ENCODE results near the gene ICAM5.
"Not testable (repeated sequence)": the region's sequence is repeated elsewhere in the genome, so short reads cannot be mapped to it uniquely, and the experiment has no call there.

ICAM5 gene

DNA sequence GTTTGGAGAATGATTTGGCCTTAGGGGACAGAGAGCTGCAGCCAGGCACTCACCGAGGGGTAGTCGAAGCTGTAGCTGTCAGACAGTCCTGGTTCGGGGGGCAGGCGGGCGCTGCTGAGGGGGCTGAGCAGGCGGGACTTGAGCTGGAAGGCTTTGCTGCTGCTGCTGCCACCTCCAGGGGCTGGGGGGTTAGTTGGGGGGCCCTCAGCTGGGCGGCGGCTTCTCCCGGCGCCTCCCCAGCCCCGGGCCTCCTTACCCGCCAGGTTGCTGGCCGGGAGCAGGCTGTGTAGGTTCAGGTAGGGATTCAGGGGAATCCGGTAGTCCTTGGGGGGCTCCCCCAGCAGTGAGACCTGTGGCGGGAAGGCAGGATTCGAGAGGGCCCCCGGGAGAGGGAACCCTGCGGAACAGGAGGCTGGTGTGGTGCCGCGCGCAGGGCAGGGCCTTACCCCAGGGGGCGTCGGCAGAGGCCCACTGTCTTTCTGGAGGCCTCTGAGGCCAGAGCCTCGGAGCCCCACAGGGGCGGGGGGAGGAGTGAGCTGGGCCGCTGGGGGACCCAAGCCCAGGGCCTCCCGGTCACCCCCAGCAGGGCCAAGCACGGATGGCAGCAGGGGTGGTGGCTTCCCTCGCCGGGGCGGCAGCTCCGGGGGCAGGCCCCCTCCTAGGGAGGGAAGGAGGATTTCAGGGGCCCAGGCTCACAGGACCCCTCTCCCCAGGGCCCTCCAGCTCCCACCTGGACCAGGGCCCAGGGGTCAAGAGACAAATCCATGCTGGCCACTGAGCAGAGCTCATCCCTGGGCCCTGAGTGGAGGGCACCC, 31.1 kb downstream of the ICAM5 start:
- no peak for DNase-seq (ENCODE audit: low read depth)

- DNase-seq (ENCODE audit: low read depth): no peak
Measured at GRCh38 chr19:10321417-10321797, 31.7 kb downstream of the ICAM5 start.

GRCh38 chr19:10321874-10322835, 32.4 kb downstream of the ICAM5 start:
- DNase-seq (ENCODE audit: low read depth): no peak

GRCh38 chr19:10325732-10326131, 36.0 kb downstream of the ICAM5 start:
- no peak for DNase-seq (ENCODE audit: low read depth)

- DNase-seq (ENCODE audit: low read depth): no peak
Measured at GRCh38 chr19:10327793-10328192, 38.0 kb downstream of the ICAM5 start.

- no peak for DNase-seq (ENCODE audit: low read depth)
Measured at GRCh38 chr19:10328558-10329429, 39.0 kb downstream of the ICAM5 start.

DNA sequence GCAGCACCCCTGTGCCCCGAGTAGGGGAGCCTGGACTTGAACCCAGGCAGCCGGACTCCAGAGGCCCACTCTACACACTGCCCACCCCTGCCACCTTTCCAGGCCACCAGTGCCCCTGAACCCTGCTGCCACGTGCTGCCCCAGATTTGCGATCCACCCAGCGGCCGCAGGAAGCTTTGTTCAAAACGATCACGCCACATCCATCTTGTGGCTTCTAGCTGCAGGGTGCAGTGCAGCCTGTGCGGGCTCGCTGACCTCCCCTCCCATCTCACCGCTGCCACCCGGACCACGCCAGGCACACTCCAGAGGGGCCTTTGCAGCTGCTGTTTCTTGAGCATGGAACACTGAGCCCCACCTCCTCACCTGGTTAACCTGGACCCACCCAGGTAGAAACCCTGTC, 39.8 kb downstream of the ICAM5 start:
- DNase-seq (ENCODE audit: low read depth): no peak

- no peak for DNase-seq (ENCODE audit: low read depth)
Measured at GRCh38 chr19:10332158-10332964, 42.6 kb downstream of the ICAM5 start.

DNA sequence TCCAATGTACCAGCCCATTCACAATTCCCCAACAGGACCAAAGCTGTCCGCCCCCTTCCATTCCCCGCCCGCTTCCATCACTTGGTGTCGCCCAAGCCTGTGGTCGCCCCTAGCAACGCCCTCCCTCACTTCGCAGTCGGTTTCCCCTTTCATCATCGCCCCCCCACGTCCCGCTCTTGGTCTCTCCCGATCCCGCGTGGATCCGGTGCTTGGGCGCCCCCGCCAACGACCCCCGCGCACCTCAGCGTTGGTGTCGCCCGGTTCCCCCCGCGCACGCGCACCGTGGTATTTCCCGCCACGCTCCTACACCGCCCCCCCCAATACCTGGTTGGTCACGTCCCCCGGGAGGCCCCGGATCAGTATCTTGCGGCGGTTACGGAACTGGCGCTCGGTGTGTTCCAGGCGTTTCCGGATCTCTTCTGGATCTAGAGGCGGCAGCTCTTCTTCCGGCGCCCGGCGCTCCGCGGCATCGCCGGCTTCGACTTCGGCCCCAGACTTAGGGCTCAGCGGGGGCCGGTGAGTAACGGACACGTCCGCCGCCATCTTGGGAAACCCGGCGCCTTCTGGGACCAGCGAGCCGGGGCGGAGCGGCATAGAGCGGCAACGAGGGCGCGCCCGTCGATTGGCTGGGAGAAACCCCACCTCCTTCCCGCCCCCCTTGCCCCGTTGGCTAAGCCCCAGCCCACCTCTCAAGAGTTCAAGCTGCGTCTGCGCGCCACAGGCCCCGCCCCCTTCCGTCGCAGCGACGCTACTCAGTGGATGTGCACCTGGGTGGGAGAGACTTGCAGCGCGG, 43.4 kb downstream of the ICAM5 start, which contains the start of gene RAVER1:
RAVER1 (minus strand) TSS at position 565 of the 793 bp plus-strand sequence; CDS start at position 543, 22 bp downstream.
- peak; percentile 97 for DNase-seq (ENCODE audit: low read depth)

DNA sequence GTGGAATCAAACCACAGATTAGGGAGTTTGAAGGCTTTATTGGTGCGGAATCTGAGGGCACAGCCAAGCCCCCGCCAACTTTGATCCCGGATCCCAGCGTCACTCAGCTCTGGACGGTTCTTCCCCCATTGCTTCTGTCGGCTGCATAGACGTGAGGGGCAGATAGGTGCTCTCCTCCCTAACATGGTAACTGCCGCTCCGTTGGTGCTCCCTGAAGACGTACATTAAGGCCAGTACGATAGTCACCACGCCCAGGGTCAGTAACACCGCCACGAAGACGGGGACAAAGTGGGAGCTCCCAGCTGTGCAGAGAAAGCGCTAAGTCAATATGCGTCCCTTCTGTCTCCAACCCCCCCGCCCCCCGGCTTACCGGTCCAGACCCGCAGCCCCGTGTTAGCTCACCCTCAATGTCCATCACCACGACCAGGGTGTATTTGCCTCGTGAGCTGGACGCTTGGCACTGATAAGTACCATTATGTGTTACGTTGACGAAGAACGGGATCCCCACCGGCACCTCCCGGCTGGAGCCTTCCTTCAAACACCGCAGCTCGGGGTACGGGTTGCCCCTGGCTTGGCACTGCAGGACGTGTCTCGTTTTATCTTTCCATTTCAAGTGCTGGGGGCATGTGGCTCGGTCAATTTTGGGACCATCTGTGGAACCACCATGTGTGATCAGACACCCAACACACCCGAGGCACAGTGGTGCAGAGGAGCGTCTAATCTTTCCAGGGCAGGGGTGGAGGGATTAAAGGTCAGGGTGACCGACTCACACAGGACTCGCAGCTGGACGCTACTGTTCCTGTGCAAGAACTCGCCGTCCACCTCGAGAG, 44.2 kb downstream of the ICAM5 start:
- DNase-seq (ENCODE audit: low read depth): no peak

GRCh38 chr19:10334588-10335351, 45.0 kb downstream of the ICAM5 start:
- no peak for DNase-seq (ENCODE audit: low read depth)

GRCh38 chr19:10335352-10335985, 45.7 kb downstream of the ICAM5 start:
- no peak for DNase-seq (ENCODE audit: low read depth)

GRCh38 chr19:10336725-10337124, 47.0 kb downstream of the ICAM5 start:
- not testable (repeated sequence) for DNase-seq (ENCODE audit: low read depth)

GRCh38 chr19:10338940-10339339, 49.2 kb downstream of the ICAM5 start:
- DNase-seq (ENCODE audit: low read depth): no peak

GRCh38 chr19:10339380-10339960, 49.7 kb downstream of the ICAM5 start, which contains the start of gene ICAM3:
TSS of gene ICAM3 (minus strand) at chr19:10339624. CDS start at chr19:10339614, 10 bp downstream.
- DNase-seq (ENCODE audit: low read depth): peak; percentile 44

- no peak for DNase-seq (ENCODE audit: low read depth)
Measured at GRCh38 chr19:10339977-10340376, 50.2 kb downstream of the ICAM5 start.

DNA sequence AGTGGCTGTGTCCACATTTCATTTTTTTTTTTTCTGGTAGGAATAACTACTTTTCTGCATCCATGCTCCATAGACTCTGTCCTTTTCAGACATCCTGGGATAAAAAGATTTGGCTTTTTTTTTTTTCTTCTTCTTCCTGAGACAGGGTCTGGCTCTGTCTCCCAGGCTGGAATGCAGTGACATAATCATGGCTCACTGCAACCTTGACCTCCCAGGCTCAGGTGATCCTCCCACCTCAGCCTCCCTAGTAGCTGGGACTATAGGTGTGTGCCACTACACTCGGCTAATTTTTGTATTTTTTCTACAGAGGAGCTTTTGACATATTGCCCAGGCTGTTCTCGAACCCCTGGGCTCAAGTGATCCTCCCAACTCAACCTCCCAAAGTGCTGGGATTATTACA, 53.7 kb downstream of the ICAM5 start:
- no peak for DNase-seq (ENCODE audit: low read depth)

All from stimulated activated CD8-positive, alpha-beta memory T cell treated with anti-CD3 and anti-CD28 coated beads, Interleukin-12 subunit alpha, Interleukin-12 subunit beta, amount 100 ng/mL, for 4 hours (primary cell).